Loucy (cell line): ENCODE results near the gene TIMM10B.

Source experiments
- H2AFZ ChIP-seq: fragments of 200-600 bp; sonication (generic); 2 replicates; pipeline ENCODE4 v1.6.0; 2016; ENCODE audit warnings: antibody characterized with exemption, mild to moderate bottlenecking, low read length, moderate library complexity
- H3F3A ChIP-seq: fragments of 200-600 bp; 2 replicates; pipeline ENCODE4 v1.6.0; 2016; ENCODE audit warnings: antibody characterized with exemption, low read depth, mild to moderate bottlenecking
- H3K27me3 ChIP-seq: fragments of 200-600 bp; sonication (generic); 2 replicates; pipeline ENCODE4 v1.6.1; 2014; ENCODE audit warnings: low read length, mild to moderate bottlenecking; ENCODE audit not compliant: insufficient read depth, poor library complexity, severe bottlenecking
- H3K36me3 ChIP-seq: fragments of 200-600 bp; sonication (generic); 2 replicates; pipeline ENCODE4 v1.6.1; 2016; ENCODE audit warnings: low read length; ENCODE audit not compliant: insufficient read depth
- H3K4me1 ChIP-seq: fragments of 200-600 bp; sonication (generic); 2 replicates; pipeline ENCODE4 v1.5.1; 2014; ENCODE audit warnings: low read length, mild to moderate bottlenecking; ENCODE audit not compliant: insufficient read depth, poor library complexity, severe bottlenecking
- H3K4me2 ChIP-seq: fragments of 200-600 bp; sonication (generic); 2 replicates; pipeline ENCODE4 v1.6.0; 2014; ENCODE audit warnings: antibody characterized with exemption, low read length, low read depth, mild to moderate bottlenecking; ENCODE audit not compliant: poor library complexity, severe bottlenecking
- H3K4me3 ChIP-seq: fragments of 200-600 bp; sonication (generic); 2 replicates; pipeline ENCODE4 v1.5.1; 2014; ENCODE audit warnings: low read length, mild to moderate bottlenecking, mixed read lengths; ENCODE audit not compliant: poor library complexity, severe bottlenecking
- H3K79me2 ChIP-seq: fragments of 200-600 bp; sonication (generic); 2 replicates; pipeline ENCODE4 v1.6.1; 2014; ENCODE audit warnings: low read length; ENCODE audit not compliant: insufficient read depth
- H3K9ac ChIP-seq: fragments of 200-600 bp; sonication (generic); 2 replicates; pipeline ENCODE4 v1.6.0; 2014; ENCODE audit warnings: mild to moderate bottlenecking, low read depth, low read length, moderate library complexity; ENCODE audit not compliant: poor library complexity, severe bottlenecking
- H3K9me2 ChIP-seq: fragments of 200-600 bp; sonication (generic); replicated peaks from 2 replicates; pipeline ENCODE4 v1.6.1; 2016; ENCODE audit warnings: low read depth, low read length, mixed read lengths
- H3K9me3 ChIP-seq: fragments of 200-600 bp; sonication (generic); 2 replicates; pipeline ENCODE4 v1.6.1; 2014; ENCODE audit warnings: mild to moderate bottlenecking, antibody characterized with exemption, low read length, low read depth; ENCODE audit not compliant: insufficient read depth
- H4K20me1 ChIP-seq: fragments of 200-600 bp; sonication (generic); 2 replicates; pipeline ENCODE4 v1.6.0; 2014; ENCODE audit warnings: antibody characterized with exemption, low read length, mild to moderate bottlenecking; ENCODE audit not compliant: insufficient read depth, poor library complexity, severe bottlenecking
- CTCF ChIP-seq: fragments of 200-600 bp; sonication (generic); conservative IDR thresholded peaks from 2 replicates; pipeline ENCODE4 v1.5.1; 2014; ENCODE audit warnings: mild to moderate bottlenecking, antibody characterized with exemption, low read length
- EZH2phosphoT487 ChIP-seq: fragments of 200-600 bp; IDR thresholded peaks from 2 replicates; pipeline ENCODE4 v1.6.1; 2018; ENCODE audit warnings: antibody characterized with exemption, mild to moderate bottlenecking, moderate library complexity, borderline replicate concordance

TIMM10B gene

DNA sequence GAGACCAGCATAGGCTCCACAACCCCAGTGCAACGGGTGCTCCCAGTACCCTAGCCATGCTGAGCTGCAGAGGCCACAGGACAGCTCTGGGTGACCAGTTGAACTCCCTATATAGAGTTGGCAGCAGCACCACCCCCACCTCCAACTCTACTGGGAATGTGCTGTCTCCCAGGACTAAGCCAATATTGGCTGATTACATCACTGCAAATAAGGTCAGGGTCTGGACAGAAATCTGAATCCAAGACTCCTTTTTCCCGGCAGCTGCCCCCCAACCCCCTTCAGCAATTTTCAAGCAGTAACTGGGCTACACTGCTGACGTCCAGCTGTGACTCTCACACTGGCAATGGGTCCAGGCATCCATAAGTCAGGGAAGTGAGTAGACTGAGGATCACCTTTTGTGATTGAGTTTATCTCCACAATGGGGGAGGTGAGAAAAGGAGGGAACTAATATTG is 40.4 kb upstream of the TIMM10B start, which contains the start of gene HPX:
HPX (minus strand) TSS at position 82 of the 453 bp plus-strand sequence; CDS start at position 58, 24 bp downstream.
- no peak within 1 kb of the TSS for H3K4me2 ChIP-seq
- no peaks in the 10 kb centered on the region for H3K9me2 ChIP-seq
- no peak within 1 kb of the TSS for H3K9ac ChIP-seq
- H3K36me3 ChIP-seq, result no peaks in the 10 kb centered on the region
- H3K27me3 ChIP-seq, result no peaks in the 10 kb centered on the region
- H4K20me1 ChIP-seq, result no peaks in the 10 kb centered on the region
- no peaks in the 10 kb centered on the region for H3K79me2 ChIP-seq
- peaks cover 20% of the 10 kb centered on the region for H3K4me1 ChIP-seq
- no peak within 1 kb of the TSS for H3K4me3 ChIP-seq
- H2AFZ ChIP-seq, result 0 out of 2 replicates have a peak within 1 kb of the TSS, but pooled peaks have one; percentile 91
- H3F3A ChIP-seq, result no peaks in the 10 kb centered on the region
- no peak for TF ChIP-seq CTCF
- no peak for TF ChIP-seq EZH2phosphoT487
- H3K9me3 ChIP-seq, result no peaks in the 10 kb centered on the region

GRCh38 chr11:6442441-6442840 is 38.9 kb upstream of the TIMM10B start:
- no peaks in the 10 kb centered on the region for H4K20me1 ChIP-seq
- no peak overlapping the region for H3K4me2 ChIP-seq
- H2AFZ ChIP-seq, result no peak overlapping the region
- no peaks in the 10 kb centered on the region for H3K27me3 ChIP-seq
- H3K4me3 ChIP-seq, result no peak overlapping the region
- no peaks in the 10 kb centered on the region for H3K9me3 ChIP-seq
- no peaks in the 10 kb centered on the region for H3K9me2 ChIP-seq
- H3K4me1 ChIP-seq, result peaks cover 20% of the 10 kb centered on the region
- H3K9ac ChIP-seq, result no peak overlapping the region
- no peaks in the 10 kb centered on the region for H3K79me2 ChIP-seq
- no peak for TF ChIP-seq CTCF
- TF ChIP-seq EZH2phosphoT487, result no peak
- no peaks in the 10 kb centered on the region for H3F3A ChIP-seq
- no peaks in the 10 kb centered on the region for H3K36me3 ChIP-seq

DNA sequence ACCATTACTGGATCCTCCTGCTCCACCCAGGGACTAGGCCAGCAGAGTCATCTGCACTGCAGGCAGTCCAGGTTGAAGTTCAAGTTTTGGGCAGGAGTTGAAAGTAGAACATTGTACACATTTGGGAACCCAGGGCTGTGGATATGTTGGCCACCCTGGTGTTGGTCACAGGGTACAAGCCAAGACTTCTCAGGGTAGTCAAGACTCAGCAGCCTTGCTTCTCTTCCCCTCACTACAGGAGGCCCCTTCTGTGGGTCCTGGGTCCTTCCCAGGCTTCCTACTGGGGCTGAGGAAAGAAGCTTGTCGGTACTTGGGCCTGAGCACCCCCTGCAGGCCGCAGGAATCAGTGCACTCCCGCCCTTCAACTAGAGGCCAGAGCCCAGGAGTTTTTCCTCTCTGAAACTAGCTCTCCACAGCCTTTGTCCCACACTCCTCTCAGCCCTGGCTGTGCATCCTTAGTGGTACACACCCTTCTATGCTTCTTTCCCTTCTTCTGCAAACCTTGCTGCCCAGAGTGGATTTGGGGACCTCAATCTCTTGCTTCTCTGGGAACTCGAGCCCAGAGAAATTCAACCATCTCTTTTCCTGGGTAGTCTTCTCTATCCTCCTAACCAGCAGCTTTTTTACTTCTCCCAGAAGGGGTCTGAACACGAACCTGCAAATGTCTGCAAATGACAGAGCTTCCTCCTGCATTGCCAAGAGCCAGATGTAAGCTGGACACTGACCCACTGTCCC is 37.9 kb upstream of the TIMM10B start:
- Histone ChIP-seq H3F3A (no peaks in the 10 kb centered on the region), H2AFZ (peak overlapping the region; percentile 47), H3K9me3 (no peaks in the 10 kb centered on the region), H3K4me3 (no peak overlapping the region), H3K79me2 (no peaks in the 10 kb centered on the region), H3K9ac (no peak overlapping the region), H3K36me3 (no peaks in the 10 kb centered on the region), H3K4me2 (no peak overlapping the region), H4K20me1 (no peaks in the 10 kb centered on the region), H3K27me3 (no peaks in the 10 kb centered on the region), H3K4me1 (peaks cover 10% of the 10 kb centered on the region), H3K9me2 (no peaks in the 10 kb centered on the region)
- TF ChIP-seq CTCF, result peak; percentile 92
- no peak for TF ChIP-seq EZH2phosphoT487
